Fibroblast of lung (primary cell): ENCODE results near the gene CCDC146. TPM values are rescaled to one million over a fixed set of nuclear protein-coding genes. Genes with fewer than 3 reads are reported as not detected.

Experiments
- DNase-seq, 2 donors: peaks; one replicate each; pipeline versions ENCODE4 v3.0.0 to v3.0.0-alpha.2; 2010; ENCODE audit warnings: low read depth in 2 of 2
- H2AFZ ChIP-seq: 2 replicates; pipeline ENCODE4 v1.5.1; 2012; ENCODE audit warnings: low read length, control low read depth, inconsistent platforms
- H3K27ac ChIP-seq: 2 replicates; pipeline ENCODE4 v1.5.1; 2011; ENCODE audit warnings: low read length, control low read depth; ENCODE audit not compliant: insufficient read depth
- H3K27me3 ChIP-seq: 2 replicates; pipeline ENCODE4 v1.5.1; 2011; ENCODE audit warnings: mild to moderate bottlenecking, low read length; ENCODE audit not compliant: control insufficient read depth, insufficient read depth
- H3K36me3 ChIP-seq: 2 replicates; pipeline ENCODE4 v1.5.1; 2011; ENCODE audit warnings: low read length; ENCODE audit not compliant: control insufficient read depth, insufficient read depth
- H3K4me1 ChIP-seq: 2 replicates; pipeline ENCODE4 v1.5.1; 2011; ENCODE audit warnings: low read length; ENCODE audit not compliant: control insufficient read depth, insufficient read depth; ENCODE audit errors: extremely low read depth
- H3K4me2 ChIP-seq: 2 replicates; pipeline ENCODE4 v1.5.1; 2011; ENCODE audit warnings: low read length, control low read depth; ENCODE audit not compliant: insufficient read depth; ENCODE audit errors: extremely low read depth
- H3K4me3 ChIP-seq, 4 experiments: fragments of 200-600 bp in 1 of 4; sonication (generic) in 1 of 4; replicated peaks in 1 of 4; 2 replicates each; pipeline ENCODE4 v1.5.1; 2011 to 2016; ENCODE audit warnings: low read length in 4 of 4, low read depth in 3 of 4, mild to moderate bottlenecking in 3 of 4, control low read depth in 2 of 4, inconsistent platforms in 1 of 4, mixed read lengths in 1 of 4; ENCODE audit not compliant: insufficient read depth in 1 of 4; ENCODE audit errors: control extremely low read depth in 1 of 4
- H3K79me2 ChIP-seq: 2 replicates; pipeline ENCODE4 v1.5.1; 2012; ENCODE audit warnings: mild to moderate bottlenecking, low read length, inconsistent platforms; ENCODE audit not compliant: control insufficient read depth, insufficient read depth
- H3K9ac ChIP-seq: 2 replicates; pipeline ENCODE4 v1.5.1; 2011; ENCODE audit warnings: mild to moderate bottlenecking, low read length, control low read depth; ENCODE audit not compliant: insufficient read depth
- H3K9me3 ChIP-seq: 2 replicates; pipeline ENCODE4 v1.5.1; 2012; ENCODE audit warnings: low read depth, low read length; ENCODE audit not compliant: control insufficient read depth, insufficient read depth
- H4K20me1 ChIP-seq: 2 replicates; pipeline ENCODE4 v1.5.1; 2011; ENCODE audit warnings: low read length; ENCODE audit not compliant: control insufficient read depth, insufficient read depth; ENCODE audit errors: extremely low read depth
- CTCF ChIP-seq, 2 donors: IDR thresholded peaks in 1 of 2; conservative IDR thresholded peaks in 1 of 2; 1 replicate in 1 of 2; 2 replicates in 1 of 2; pipeline ENCODE4 v1.5.1; 2011 to 2012; ENCODE audit warnings: low read length in 2 of 2, control low read depth in 1 of 2, inconsistent platforms in 1 of 2, low read depth in 1 of 2, mild to moderate bottlenecking in 1 of 2
- EZH2 ChIP-seq: IDR thresholded peaks from 2 replicates; pipeline ENCODE4 v1.5.1; 2012; ENCODE audit warnings: low read length, control low read depth, mild to moderate bottlenecking; ENCODE audit errors: missing control alignments
- polyA plus RNA-seq, 2 donors: library from polyadenylated mRNA; depleted of rRNA in 1 of 2; stranded (reverse) in 1 of 2; unstranded in 1 of 2; fragments of >200 nt; gene quantifications; 2 replicates each; pipeline ENCODE4 v1.2.1, GENCODE V29; 2011 to 2012; ENCODE audit warnings: missing spikeins in 1 of 2
- total RNA-seq: library from RNA; depleted of rRNA; stranded (reverse); fragments of >200 nt; gene quantifications from 2 replicates; pipeline ENCODE4 v1.2.1, GENCODE V29; 2014

CCDC146 gene
- total and polyA plus RNA-seq, 2 donors (not counting 1 experiment from before 2014, with no cell fraction given): 1.6 to 3.6 TPM

- no peaks in the 10 kb centered on the region for H3K27me3 ChIP-seq
- TF ChIP-seq EZH2 (no peak), CTCF (conservative IDR thresholded peaks at IDR 0.05 in 1 of 2, IDR thresholded peaks at IDR 0.05 in 1 of 2; ENCODE audit: low read depth in 1 of 2, low read length in 2 of 2) (no peak)
- H3K27ac ChIP-seq: no peak overlapping the region
- no peak for DNase-seq
- H3K4me3 ChIP-seq: no peak overlapping the region
- no peaks in the 10 kb centered on the region for H3K9me3 ChIP-seq
- H3K36me3 ChIP-seq: no peaks in the 10 kb centered on the region
- H2AFZ ChIP-seq: no peak overlapping the region
- no peaks in the 10 kb centered on the region for H3K79me2 ChIP-seq
- H4K20me1 ChIP-seq: no peaks in the 10 kb centered on the region
- H3K4me2 ChIP-seq: no peak overlapping the region
- peaks cover 3% of the 10 kb centered on the region for H3K4me1 ChIP-seq
- no peak overlapping the region for H3K9ac ChIP-seq
Observed at GRCh38 chr7:77222065-77222464, 99.7 kb downstream of the CCDC146 start.

- Histone ChIP-seq H3K4me3 (no peak overlapping the region), H3K27ac (no peak overlapping the region), H3K79me2 (no peaks in the 10 kb centered on the region), H3K4me1 (peaks cover 3% of the 10 kb centered on the region), H3K9me3 (no peaks in the 10 kb centered on the region), H4K20me1 (no peaks in the 10 kb centered on the region), H3K9ac (no peak overlapping the region), H2AFZ (no peak overlapping the region), H3K4me2 (no peak overlapping the region), H3K36me3 (no peaks in the 10 kb centered on the region), H3K27me3 (no peaks in the 10 kb centered on the region)
- TF ChIP-seq CTCF (conservative IDR thresholded peaks at IDR 0.05 in 1 of 2, IDR thresholded peaks at IDR 0.05 in 1 of 2; ENCODE audit: low read depth in 1 of 2, low read length in 2 of 2): no peak
- TF ChIP-seq EZH2: no peak
- DNase-seq: no peak
Observed at GRCh38 chr7:77222819-77223218, 100.4 kb downstream of the CCDC146 start.

- no peak overlapping the region for H3K9ac ChIP-seq
- peaks cover 3% of the 10 kb centered on the region for H3K4me1 ChIP-seq
- H3K27ac ChIP-seq: no peak overlapping the region
- H3K4me2 ChIP-seq: no peak overlapping the region
- H3K79me2 ChIP-seq: no peaks in the 10 kb centered on the region
- H3K9me3 ChIP-seq: no peaks in the 10 kb centered on the region
- no peaks in the 10 kb centered on the region for H3K27me3 ChIP-seq
- DNase-seq: no peak
- TF ChIP-seq CTCF (conservative IDR thresholded peaks at IDR 0.05 in 1 of 2, IDR thresholded peaks at IDR 0.05 in 1 of 2; ENCODE audit: low read depth in 1 of 2, low read length in 2 of 2) (no peak), EZH2 (no peak)
- no peaks in the 10 kb centered on the region for H4K20me1 ChIP-seq
- H3K4me3 ChIP-seq: no peak overlapping the region
- no peaks in the 10 kb centered on the region for H3K36me3 ChIP-seq
- H2AFZ ChIP-seq: no peak overlapping the region
Observed at GRCh38 chr7:77223261-77223660, 100.8 kb downstream of the CCDC146 start.
